Mesenchymal stem cell (in vitro differentiated cells and primary cell): Measurements from ENCODE around the gene APEX2.

Experiments
- DNase-seq: peaks from one replicate; pipeline ENCODE4 v3.0.0-alpha.2; 2013
- H2AFZ ChIP-seq: one replicate; pipeline ENCODE4 v1.6.1; 2013; ENCODE audit warnings: low read depth, mild to moderate bottlenecking, control low read depth, inconsistent platforms, low read length, moderate library complexity
- H2AK5ac ChIP-seq: 2 replicates; pipeline ENCODE4 v1.6.1; 2013; ENCODE audit warnings: low read length, moderate library complexity, mild to moderate bottlenecking, inconsistent platforms; ENCODE audit not compliant: severe bottlenecking
- H2BK120ac ChIP-seq: one replicate; pipeline ENCODE4 v1.6.1; 2013; ENCODE audit warnings: low read depth, mild to moderate bottlenecking, inconsistent platforms, low read length, moderate library complexity
- H2BK12ac ChIP-seq, 2 experiments: one replicate each; pipeline ENCODE4 v1.6.1; 2013; ENCODE audit warnings: inconsistent platforms in 2 of 2, low read length in 2 of 2, mild to moderate bottlenecking in 2 of 2, moderate library complexity in 2 of 2, control low read depth in 1 of 2
- H2BK15ac ChIP-seq: one replicate; pipeline ENCODE4 v1.6.1; 2013; ENCODE audit warnings: mild to moderate bottlenecking, low read depth, inconsistent platforms; ENCODE audit not compliant: poor library complexity, severe bottlenecking
- H2BK5ac ChIP-seq: 2 replicates; pipeline ENCODE4 v1.6.1; 2013; ENCODE audit warnings: low read depth, mild to moderate bottlenecking, low read length, control low read depth, inconsistent platforms; ENCODE audit not compliant: poor library complexity, severe bottlenecking
- H3K14ac ChIP-seq, 2 experiments: one replicate each; pipeline ENCODE4 v1.6.1; 2013; ENCODE audit warnings: inconsistent platforms in 2 of 2, low read length in 2 of 2, control low read depth in 1 of 2, mild to moderate bottlenecking in 1 of 2, moderate library complexity in 1 of 2
- H3K18ac ChIP-seq, 2 experiments: one replicate each; pipeline ENCODE4 v1.6.1; 2013; ENCODE audit warnings: inconsistent platforms in 2 of 2, low read length in 2 of 2, control low read depth in 1 of 2, low read depth in 1 of 2, mild to moderate bottlenecking in 1 of 2
- H3K23ac ChIP-seq, 2 experiments: one replicate each; pipeline ENCODE4 v1.6.1; 2013; ENCODE audit warnings: inconsistent platforms in 2 of 2, low read length in 2 of 2, mild to moderate bottlenecking in 2 of 2, moderate library complexity in 2 of 2, control low read depth in 1 of 2
- H3K27ac ChIP-seq: 2 replicates; pipeline ENCODE4 v1.5.1; 2013; ENCODE audit warnings: mild to moderate bottlenecking, moderate library complexity, low read length, control low read depth, inconsistent platforms; ENCODE audit not compliant: poor library complexity, severe bottlenecking
- H3K27me3 ChIP-seq, 2 experiments: 2 replicates each; pipeline versions ENCODE4 v1.6.1 to v1.7.0; 2013; ENCODE audit warnings: low read length in 2 of 2, mild to moderate bottlenecking in 2 of 2, moderate library complexity in 2 of 2, control low read depth in 1 of 2, inconsistent platforms in 1 of 2; ENCODE audit not compliant: control insufficient read depth in 1 of 2, insufficient read depth in 1 of 2
- H3K36me3 ChIP-seq, 2 experiments: 2 replicates each; pipeline versions ENCODE4 v1.6.1 to v1.7.0; 2013; ENCODE audit warnings: low read length in 2 of 2, control low read depth in 1 of 2, inconsistent platforms in 1 of 2, low read depth in 1 of 2, mild to moderate bottlenecking in 1 of 2; ENCODE audit not compliant: insufficient read depth in 2 of 2, control insufficient read depth in 1 of 2
- H3K4ac ChIP-seq, 2 experiments: one replicate each; pipeline ENCODE4 v1.6.1; 2013; ENCODE audit warnings: inconsistent platforms in 2 of 2, low read length in 2 of 2, mild to moderate bottlenecking in 2 of 2, moderate library complexity in 2 of 2, control low read depth in 1 of 2, low read depth in 1 of 2
- H3K4me1 ChIP-seq: 2 replicates; pipeline ENCODE4 v1.6.1; 2013; ENCODE audit warnings: low read depth, low read length, control low read depth; ENCODE audit not compliant: control insufficient read depth, insufficient read depth
- H3K4me2 ChIP-seq: 2 replicates; pipeline ENCODE4 v1.6.1; 2013; ENCODE audit warnings: low read length, mild to moderate bottlenecking, inconsistent platforms; ENCODE audit not compliant: poor library complexity, severe bottlenecking
- H3K4me3 ChIP-seq, 2 experiments: 2 replicates each; pipeline versions ENCODE4 v1.5.1 to v1.7.0; 2013; ENCODE audit warnings: low read length in 2 of 2, mild to moderate bottlenecking in 2 of 2, control low read depth in 1 of 2, low read depth in 1 of 2; ENCODE audit not compliant: insufficient read depth in 1 of 2
- H3K79me1 ChIP-seq: replicated peaks from 2 replicates; pipeline ENCODE4 v1.6.1; 2013; ENCODE audit warnings: mild to moderate bottlenecking, control low read depth, low read length, inconsistent platforms; ENCODE audit not compliant: poor library complexity, severe bottlenecking
- H3K9ac ChIP-seq: 2 replicates; pipeline ENCODE4 v1.7.0; 2013; ENCODE audit warnings: mild to moderate bottlenecking, low read length, moderate library complexity
- H3K9me3 ChIP-seq: 2 replicates; pipeline ENCODE4 v1.7.0; 2013; ENCODE audit warnings: mild to moderate bottlenecking, low read length; ENCODE audit not compliant: control insufficient read depth
- H4K8ac ChIP-seq: one replicate; pipeline ENCODE4 v1.6.1; 2013; ENCODE audit warnings: inconsistent platforms, mild to moderate bottlenecking, low read length, moderate library complexity
- H4K91ac ChIP-seq: one replicate; pipeline ENCODE4 v1.6.1; 2013; ENCODE audit warnings: mild to moderate bottlenecking, low read length, inconsistent platforms
- WGBS: methylation state at CpG from one replicate; pipeline ENCODE4 v1.1.7; 2013; ENCODE audit warnings: mixed read lengths; 5-methylcytosine and 5-hydroxymethylcytosine counted together

Gene APEX2

DNA sequence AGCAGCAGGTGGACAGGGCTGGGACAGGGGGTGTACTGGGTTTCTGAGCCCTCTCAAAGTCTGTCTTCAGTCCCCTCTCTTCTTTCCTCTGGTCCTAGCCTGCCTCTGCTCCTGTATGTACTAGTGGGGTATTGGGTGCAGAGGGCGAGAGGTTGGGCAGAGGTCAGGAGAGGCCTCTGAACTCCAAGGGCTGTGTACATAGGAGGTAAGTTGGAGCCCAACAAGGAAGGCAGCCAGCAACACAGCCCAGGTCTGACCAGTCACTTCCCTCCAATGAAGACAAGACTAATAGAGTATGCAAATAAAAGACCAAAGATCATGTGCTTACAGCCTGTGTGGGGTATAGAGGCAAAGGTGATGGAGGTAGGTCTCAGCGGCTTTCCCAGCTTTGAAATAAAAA, 6.1 kb upstream of the APEX2 start, which contains the start of gene PFKFB1:
Gene PFKFB1, minus strand, starts transcription at position 90 of the 400 bp plus-strand sequence. CDS start 181 bp downstream, outside the sequence.
- H3K9me3 ChIP-seq: no peaks in the 10 kb centered on the region
- no peak within 1 kb of the TSS for H4K8ac ChIP-seq
- no peaks in the 10 kb centered on the region for H3K79me1 ChIP-seq
- H3K9ac ChIP-seq: no peak within 1 kb of the TSS
- H3K27ac ChIP-seq: no peak within 1 kb of the TSS
- H3K4ac ChIP-seq: no peak within 1 kb of the TSS
- no peak within 1 kb of the TSS for H3K4me3 ChIP-seq
- no peak within 1 kb of the TSS for H2BK15ac ChIP-seq
- H3K4me2 ChIP-seq: no peak within 1 kb of the TSS
- no peak within 1 kb of the TSS for H3K18ac ChIP-seq
- no peak within 1 kb of the TSS for H4K91ac ChIP-seq
- H3K36me3 ChIP-seq: no peaks in the 10 kb centered on the region
- no peak for DNase-seq
- WGBS: no CpG with 5 or more reads among the region's 2 CpGs
- no peak within 1 kb of the TSS for H2BK120ac ChIP-seq
- no peak within 1 kb of the TSS for H2BK5ac ChIP-seq
- no peak within 1 kb of the TSS for H2AK5ac ChIP-seq
- H2AFZ ChIP-seq: no peak within 1 kb of the TSS
- no peak within 1 kb of the TSS for H3K14ac ChIP-seq
- no peak within 1 kb of the TSS for H3K23ac ChIP-seq
- peaks cover 14 to 22% of the 10 kb centered on the region in 2 experiments for H3K27me3 ChIP-seq
- H2BK12ac ChIP-seq: no peak within 1 kb of the TSS
- no peaks in the 10 kb centered on the region for H3K4me1 ChIP-seq

GRCh38 chrX:54994668-54995351, 5.4 kb upstream of the APEX2 start:
- Histone ChIP-seq H3K27ac (no peak overlapping the region), H4K8ac (no peak overlapping the region), H3K4me1 (no peaks in the 10 kb centered on the region), H2AFZ (no peak overlapping the region), H2BK15ac (no peak overlapping the region), H2BK120ac (no peak overlapping the region), H3K14ac (no peak overlapping the region), H3K4me3 (no peak overlapping the region), H3K9me3 (no peaks in the 10 kb centered on the region), H3K23ac (no peak overlapping the region), H2BK5ac (no peak overlapping the region), H2BK12ac (no peak overlapping the region), H3K4ac (no peak overlapping the region), H2AK5ac (no peak overlapping the region), H3K18ac (no peak overlapping the region), H3K36me3 (no peaks in the 10 kb centered on the region), H3K79me1 (no peaks in the 10 kb centered on the region), H4K91ac (no peak overlapping the region), H3K9ac (no peak overlapping the region), H3K4me2 (no peak overlapping the region), H3K27me3 (peaks cover 14 to 22% of the 10 kb centered on the region in 2 experiments)
- no peak for DNase-seq
- WGBS: 77% methylated on average over 5 of the region's 6 CpGs

DNA sequence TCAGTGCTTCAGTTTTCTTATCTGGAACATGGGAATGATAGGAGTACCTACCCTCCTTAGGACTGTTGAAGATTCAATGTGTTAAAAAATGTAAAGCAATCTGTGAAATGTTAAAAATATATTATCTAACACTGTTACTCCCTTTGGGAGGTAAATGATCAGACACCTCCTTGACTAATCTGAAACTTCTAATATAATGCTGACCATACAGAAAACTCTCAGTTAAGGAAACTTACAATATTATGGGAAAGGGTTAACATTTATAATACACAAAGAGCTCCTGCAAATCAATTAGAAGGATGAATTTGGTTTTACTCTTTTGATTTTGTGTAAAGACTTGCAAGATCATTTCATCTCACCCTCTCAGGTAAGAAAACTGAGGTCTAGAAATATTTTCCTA, 4.5 kb upstream of the APEX2 start:
- Histone ChIP-seq H3K27ac (no peak overlapping the region), H3K18ac (no peak overlapping the region), H3K9ac (no peak overlapping the region), H2AFZ (no peak overlapping the region), H3K14ac (no peak overlapping the region), H3K36me3 (no peaks in the 10 kb centered on the region), H3K4me3 (no peak overlapping the region), H2BK5ac (no peak overlapping the region), H2AK5ac (no peak overlapping the region), H3K4me1 (no peaks in the 10 kb centered on the region), H2BK15ac (no peak overlapping the region), H3K9me3 (no peaks in the 10 kb centered on the region), H3K4ac (no peak overlapping the region), H3K23ac (no peak overlapping the region), H2BK120ac (no peak overlapping the region), H4K91ac (no peak overlapping the region), H2BK12ac (no peak overlapping the region), H4K8ac (no peak overlapping the region), H3K79me1 (no peaks in the 10 kb centered on the region), H3K27me3 (peaks cover 14 to 22% of the 10 kb centered on the region in 2 experiments), H3K4me2 (no peak overlapping the region)
- DNase-seq: no peak

DNA sequence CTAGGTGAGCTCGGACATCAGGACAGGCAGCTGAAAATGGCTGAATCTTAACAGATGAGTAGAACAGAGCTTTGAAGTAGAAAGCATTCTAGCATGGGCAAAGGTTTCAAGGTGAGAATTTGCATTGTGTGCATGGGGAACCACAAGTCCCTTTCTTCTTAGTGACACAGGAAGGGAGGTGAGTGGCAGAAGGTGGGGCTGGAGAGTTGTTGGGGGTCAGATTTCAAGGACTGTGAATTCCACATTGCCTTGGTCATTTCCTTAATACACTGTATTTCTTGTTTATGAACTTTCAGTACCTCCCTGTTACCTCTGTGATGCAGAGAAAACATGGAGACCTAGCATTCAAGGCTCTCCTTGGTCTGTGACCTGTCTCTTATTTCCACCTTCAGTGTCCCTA, 4.1 kb downstream of the APEX2 start:
- no peak overlapping the region for H2AFZ ChIP-seq
- H3K23ac ChIP-seq: no peak overlapping the region
- no peaks in the 10 kb centered on the region for H3K9me3 ChIP-seq
- H3K14ac ChIP-seq: no peak overlapping the region
- H3K27ac ChIP-seq: no peak overlapping the region
- no peak overlapping the region for H3K9ac ChIP-seq
- no peak overlapping the region for H2BK12ac ChIP-seq
- H3K4ac ChIP-seq: no peak overlapping the region
- H4K8ac ChIP-seq: no peak overlapping the region
- H3K4me2 ChIP-seq: no peak overlapping the region
- no peak overlapping the region for H2BK5ac ChIP-seq
- no peak overlapping the region for H2AK5ac ChIP-seq
- H3K4me3 ChIP-seq: no peak overlapping the region
- DNase-seq: no peak
- H2BK120ac ChIP-seq: no peak overlapping the region
- no peaks in the 10 kb centered on the region for H3K27me3 ChIP-seq
- 100% methylated on average over 1 of the region's 1 CpG for WGBS
- H4K91ac ChIP-seq: no peak overlapping the region
- H3K18ac ChIP-seq: no peak overlapping the region
- H3K79me1 ChIP-seq: peaks cover 16% of the 10 kb centered on the region
- no peak overlapping the region for H2BK15ac ChIP-seq
- H3K4me1 ChIP-seq: no peaks in the 10 kb centered on the region
- H3K36me3 ChIP-seq: peaks cover 27 to 48% of the 10 kb centered on the region in 2 experiments
